SK-N-MC (cell line): ENCODE measurements around the gene ST6GALNAC5.

Source experiments
- EZH2 ChIP-seq: fragments of 200-600 bp; sonication (generic); IDR thresholded peaks from one replicate; pipeline ENCODE4 v1.6.1; 2017; ENCODE audit warnings: antibody characterized with exemption
- FOXP2 ChIP-seq: optimal IDR thresholded peaks from 2 replicates; pipeline ENCODE3; 2011; ENCODE audit warnings: mild to moderate bottlenecking, moderate library complexity; ENCODE audit not compliant: insufficient read depth; ENCODE audit errors: extremely low read length, control extremely low read depth
- POLR2AphosphoS5 ChIP-seq: IDR thresholded peaks from 2 replicates; pipeline ENCODE4 v1.6.1; 2012; ENCODE audit warnings: mild to moderate bottlenecking, low read depth, low read length, borderline replicate concordance

DNA sequence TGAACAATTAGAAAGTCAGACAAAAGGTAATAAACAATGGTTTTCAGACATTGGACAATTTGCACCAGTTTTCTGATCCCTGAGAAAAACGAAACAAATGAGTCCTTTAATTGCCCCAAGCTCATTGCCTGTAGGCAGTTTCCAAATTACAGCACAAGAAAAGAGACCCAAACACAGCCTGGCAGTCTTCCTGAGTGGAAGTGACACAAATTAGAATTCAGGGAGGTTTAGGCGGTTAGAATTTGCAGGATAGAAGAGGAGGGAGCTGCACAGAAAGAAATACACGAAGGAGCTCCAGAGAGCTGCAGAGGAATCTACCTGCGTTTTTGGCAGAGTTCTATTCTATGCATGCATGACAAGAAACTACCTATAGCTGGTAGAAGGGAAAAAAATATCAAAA lies 236.2 kb downstream of the ST6GALNAC5 start:
- TF ChIP-seq EZH2: no peak
- TF ChIP-seq POLR2AphosphoS5: no peak
- no peak for TF ChIP-seq FOXP2
